Measurements from ENCODE around the gene MYBPH.

MYBPH gene

GRCh38 chr1:203126866-203127665 lies 48.6 kb downstream of the MYBPH start:
- no peak for TF ChIP-seq CTCF (IDR thresholded peaks at IDR 0.05; ENCODE audit: control extremely low read depth, extremely low read depth, low read depth, missing control alignments)
- ChIA-PET CTCF (interaction anchor here (1.3 to 1.7 kb wide), 3 partner anchors 24 to 140 kb away, joined by 3 to 6 read pairs (median 3); no protein-coding TSS in a partner anchor), POLR2A (no interaction called here)
- DNase-seq (ENCODE audit: extremely low spot score), result no peak

- ChIA-PET CTCF (interaction anchor here (1.1 to 1.9 kb wide), 5 partner anchors 15 to 141 kb away, joined by 3 to 7 read pairs (median 3); no protein-coding TSS in a partner anchor), POLR2A (no interaction called here)
- no peak for TF ChIP-seq CTCF (IDR thresholded peaks at IDR 0.05; ENCODE audit: control extremely low read depth, extremely low read depth, low read depth, missing control alignments)
- no peak for DNase-seq (ENCODE audit: extremely low spot score)
Observed at GRCh38 chr1:203126151-203126865, 49.3 kb downstream of the MYBPH start.

GRCh38 chr1:203124546-203125317 lies 50.9 kb downstream of the MYBPH start:
- POLR2A ChIA-PET, result no interaction called here

GRCh38 chr1:203124011-203124410 lies 51.6 kb downstream of the MYBPH start:
- POLR2A ChIA-PET, result no interaction called here
- no peak for TF ChIP-seq CTCF (IDR thresholded peaks at IDR 0.05; ENCODE audit: control extremely low read depth, extremely low read depth, low read depth, missing control alignments)
- no peak for DNase-seq (ENCODE audit: extremely low spot score)
- CTCF ChIA-PET, result interaction anchor here (1.0 to 2.3 kb wide), 4 partner anchors 9 to 92 kb away, joined by 3 to 8 read pairs (median 4); no protein-coding TSS in a partner anchor

More at GRCh38 chr1:203124546-203125317, 50.9 kb downstream of the MYBPH start:
- DNase-seq (ENCODE audit: extremely low spot score), result no peak
- no peak for TF ChIP-seq CTCF (IDR thresholded peaks at IDR 0.05; ENCODE audit: control extremely low read depth, extremely low read depth, low read depth, missing control alignments)
- CTCF ChIA-PET, result interaction anchor here (1.3 to 2.3 kb wide), 4 partner anchors 9 to 93 kb away, joined by 3 to 8 read pairs (median 6); no protein-coding TSS in a partner anchor

- no peak for DNase-seq (ENCODE audit: extremely low spot score)
- no peak for TF ChIP-seq CTCF (IDR thresholded peaks at IDR 0.05; ENCODE audit: control extremely low read depth, extremely low read depth, low read depth, missing control alignments)
- POLR2A ChIA-PET, result no interaction called here
- CTCF ChIA-PET, result interaction anchor here (1.3 to 2.3 kb wide), 2 partner anchors 11 to 145 kb away, joined by 4 to 8 read pairs; no protein-coding TSS in a partner anchor
Observed at GRCh38 chr1:203122159-203122558, 53.5 kb downstream of the MYBPH start.
